Panc1 (cell line): ENCODE data around the gene CHMP6. TPM values are rescaled to one million over a fixed set of nuclear protein-coding genes. Genes with fewer than 3 reads are reported as not detected.

Experiments
- ATAC-seq: fragments of 200-7000 bp; cut with Tn5 transposase; 2 replicates; pipeline ENCODE4 v1.9.1; 2020; ENCODE audit warnings: mild to moderate bottlenecking, moderate library complexity
- BruUV-seq: library from RNA; stranded (reverse); fragments of 400-500 nt; replicated peaks from 2 replicates; lab custom pipeline; 2021; lab: Mats Ljungman, UMichigan
- CTCF ChIA-PET: fragments of 300-600 bp; sonication (Branson Sonifier 250); formaldehyde crosslinking; loops from one replicate; lab custom pipeline; 2022; ENCODE audit warnings: antibody characterized with exemption; lab: Charles Lee
- POLR2A ChIA-PET: fragments of 300-600 bp; sonication (Branson Sonifier 250); formaldehyde crosslinking; loops from one replicate; lab custom pipeline; 2022; ENCODE audit warnings: antibody characterized with exemption; lab: Charles Lee
- DNase-seq: peaks from one replicate; pipeline ENCODE4 v3.0.0-alpha.2; 2010; ENCODE audit warnings: low read depth, low spot score
- H3K27ac ChIP-seq: 2 replicates; pipeline ENCODE4 v1.5.1; 2011; ENCODE audit warnings: mild to moderate bottlenecking, low read length, inconsistent platforms
- H3K27me3 ChIP-seq: fragments of 200-500 bp; sonication (Bioruptor generic); 2 replicates; pipeline ENCODE4 v1.6.0; 2014; ENCODE audit warnings: low read length, inconsistent platforms; ENCODE audit not compliant: control insufficient read depth, insufficient read depth
- H3K36me3 ChIP-seq: fragments of 200-500 bp; sonication (Bioruptor generic); 2 replicates; pipeline ENCODE4 v1.5.1; 2014; ENCODE audit warnings: inconsistent platforms, mild to moderate bottlenecking, low read length, moderate library complexity; ENCODE audit not compliant: control insufficient read depth, insufficient read depth
- H3K4me1 ChIP-seq: 2 replicates; pipeline ENCODE4 v1.5.1; 2011; ENCODE audit warnings: inconsistent platforms, mild to moderate bottlenecking, low read length, moderate library complexity; ENCODE audit not compliant: control insufficient read depth, insufficient read depth
- H3K4me3 ChIP-seq, 2 experiments: 2 replicates each; pipeline ENCODE4 v1.5.1; 2011 to 2012; ENCODE audit warnings: low read depth in 2 of 2, low read length in 2 of 2, mild to moderate bottlenecking in 2 of 2, inconsistent platforms in 1 of 2, moderate library complexity in 1 of 2
- H3K9me3 ChIP-seq: fragments of 200-500 bp; sonication (Bioruptor generic); 2 replicates; pipeline ENCODE4 v1.5.1; 2014; ENCODE audit warnings: low read depth, mild to moderate bottlenecking, inconsistent platforms, low read length, moderate library complexity; ENCODE audit not compliant: control insufficient read depth, insufficient read depth
- CTCF ChIP-seq: fragments of 450-650 bp; IDR thresholded peaks from 2 replicates; pipeline ENCODE4 v1.5.1; 2017; ENCODE audit warnings: mild to moderate bottlenecking
- POLR2AphosphoS5 ChIP-seq: IDR thresholded peaks from 2 replicates; pipeline ENCODE4 v1.6.1; 2012; ENCODE audit warnings: mild to moderate bottlenecking, low read depth, low read length, moderate library complexity
- REST ChIP-seq, 2 experiments: IDR thresholded peaks; 2 replicates each; pipeline ENCODE4 v1.6.1; 2011 to 2012; ENCODE audit warnings: low read depth in 2 of 2, control low read depth in 1 of 2, low read length in 1 of 2, mild to moderate bottlenecking in 1 of 2, moderate library complexity in 1 of 2; ENCODE audit not compliant: insufficient read depth in 1 of 2
- SIN3A ChIP-seq: IDR thresholded peaks from 2 replicates; pipeline ENCODE4 v1.6.1; 2012; ENCODE audit warnings: low read depth, mild to moderate bottlenecking, low read length, moderate library complexity, borderline replicate concordance; ENCODE audit not compliant: insufficient read depth
- TCF7L2 ChIP-seq: IDR thresholded peaks from 2 replicates; pipeline ENCODE4 v1.6.1; 2011; ENCODE audit warnings: mild to moderate bottlenecking, low read depth, low read length, inconsistent platforms
- in situ Hi-C: cut with HindIII; loops from 2 replicates; pipeline ENCODE4 v1.10.0; 2016; ENCODE audit warnings: low sequenced_read_pairs, low pct_unique_long_range_greater_than_20kb
- intact Hi-C: fragments of 100-400 bp; cut with micrococcal nuclease; formaldehyde crosslinking; loops from one replicate; pipeline ENCODE4 v1.10.0; 2022; ENCODE audit not compliant: unreplicated experiment
- total RNA-seq: library from RNA; stranded (reverse); gene quantifications from one replicate; pipeline ENCODE4 v1.2.1, GENCODE V29; 2021; ENCODE audit not compliant: unreplicated experiment

CHMP6 gene
- total RNA-seq, 1 experiment from 2014 or later = 43.7 TPM

- no TSS peak for BruUV-seq
- ATAC-seq (no peak), DNase-seq (no peak)
- H3K4me1 ChIP-seq = no peaks in the 10 kb centered on the region
- H3K36me3 ChIP-seq = no peaks in the 10 kb centered on the region; the same call in 1 of the 2 replicates
- POLR2A ChIA-PET = no interaction called here
- H3K4me3 ChIP-seq = no peak overlapping the region
- H3K27me3 ChIP-seq = no peaks in the 10 kb centered on the region
- CTCF ChIA-PET = interaction anchor here (1.0 kb wide), 1 partner anchor 10 kb away, joined by 3 read pairs; no protein-coding TSS in a partner anchor
- intact Hi-C loops (no loop called here), in situ Hi-C loops (no loop called here)
- H3K27ac ChIP-seq = no peak overlapping the region
- H3K9me3 ChIP-seq = no peaks in the 10 kb centered on the region
- TF ChIP-seq REST (IDR thresholded peaks at IDR 0.05; ENCODE audit: insufficient read depth in 1 of 2, low read depth in 2 of 2, low read length in 1 of 2) (no peak), SIN3A (no peak), TCF7L2 (no peak), CTCF (no peak)
Measured at GRCh38 chr17:80960037-80960796, 31.4 kb upstream of the CHMP6 start.

GRCh38 chr17:80960797-80961452 lies 30.7 kb upstream of the CHMP6 start:
- ATAC-seq = no peak
- in situ Hi-C loops (no loop called here), intact Hi-C loops (no loop called here)
- Histone ChIP-seq H3K9me3 (no peaks in the 10 kb centered on the region), H3K36me3 (no peaks in the 10 kb centered on the region; the same call in 1 of the 2 replicates), H3K27me3 (no peaks in the 10 kb centered on the region), H3K4me1 (no peaks in the 10 kb centered on the region), H3K27ac (no peak overlapping the region), H3K4me3 (no peak overlapping the region)
- no peak for TF ChIP-seq REST (IDR thresholded peaks at IDR 0.05; ENCODE audit: insufficient read depth in 1 of 2, low read depth in 2 of 2, low read length in 1 of 2)
- no peak for TF ChIP-seq TCF7L2
- no peak for TF ChIP-seq POLR2AphosphoS5
- no peak for TF ChIP-seq SIN3A
- TF ChIP-seq CTCF = no peak
- no peak for DNase-seq
- CTCF ChIA-PET = interaction anchor here (0.8 kb wide), 1 partner anchor 10 kb away, joined by 3 read pairs; no protein-coding TSS in a partner anchor
- POLR2A ChIA-PET = no interaction called here
- no TSS peak for BruUV-seq
